Heart left ventricle (tissue), 13 donors: ENCODE measurements around the gene PCTP.

Experiments used
- CTCF ChIP-seq, 12 donors: fragments of 200-600 bp; sonication (generic) in 4 of 12; IDR thresholded peaks; one replicate each; pipeline versions ENCODE4 v1.5.0 to v1.8.0; 2018 to 2022; ENCODE audit warnings: antibody characterized with exemption in 12 of 12, mild to moderate bottlenecking in 5 of 12
- POLR2A ChIP-seq, 2 donors: fragments of 450-650 bp; IDR thresholded peaks; one replicate each; pipeline ENCODE4 v1.6.1; 2017; ENCODE audit warnings: antibody characterized with exemption in 2 of 2, mild to moderate bottlenecking in 2 of 2, moderate library complexity in 2 of 2
- donor health status: ischemic (EF 13 %, LVEDD 7.1; RV severe dilation, severe dysfunction).
- donor health status: DM: no; HTN: yes; CAD: no.
- donor health status: DM: no; HTN: no; CAD: no.
- donor health status: ischemic (EF 25% LVEDD 6.9; RV normal size, moderate dysfunction).
- donor health status: ischemic (EF 25% LVEDD 5.7; RV mildly dilated, moderate dysfunction).
- donor health status: ischemic (EF 35%, LVEDD 5.7; RV mildly dilated, moderate dysfunction).
- donor health status: nonischemic (EF 11% LVEDD 7.7; RV severe dilation, severe dysfunction).
- donor health status: DM: yes; HTN: yes; CAD: no.
- donor health status: PGD.
- donor health status: ischemic (EF 29% LVEDD 5.4; RV normal size, mild dysfunction).
- donor health status: nonischemic (EF 23%, LVEDD 6.1; RV moderate dilation, normal function).

DNA sequence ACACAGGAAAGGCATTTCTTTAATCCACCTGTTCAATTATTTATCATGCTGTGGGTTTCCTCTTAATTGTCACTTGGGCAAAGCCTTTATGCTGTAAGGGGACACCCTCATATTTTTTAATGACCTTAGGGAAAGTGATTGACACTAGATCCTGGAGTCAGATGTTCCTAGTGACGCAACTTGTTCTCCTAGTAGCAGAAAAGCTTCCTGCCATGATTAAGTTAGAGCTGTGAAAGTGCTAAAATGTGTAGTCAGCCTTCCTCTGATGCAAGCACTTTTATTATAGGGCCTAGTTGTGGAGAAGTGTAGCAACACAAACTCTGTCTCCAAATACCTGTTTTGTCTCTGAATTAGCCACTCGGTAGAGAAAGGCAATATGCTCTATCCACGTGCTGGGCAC, 40.4 kb upstream of the PCTP start:
- TF ChIP-seq CTCF (IDR thresholded peaks at IDR 0.05) (no peak), POLR2A (IDR thresholded peaks at IDR 0.05) (no peak)
